ENCODE results near the gene CXCL3.

DNA sequence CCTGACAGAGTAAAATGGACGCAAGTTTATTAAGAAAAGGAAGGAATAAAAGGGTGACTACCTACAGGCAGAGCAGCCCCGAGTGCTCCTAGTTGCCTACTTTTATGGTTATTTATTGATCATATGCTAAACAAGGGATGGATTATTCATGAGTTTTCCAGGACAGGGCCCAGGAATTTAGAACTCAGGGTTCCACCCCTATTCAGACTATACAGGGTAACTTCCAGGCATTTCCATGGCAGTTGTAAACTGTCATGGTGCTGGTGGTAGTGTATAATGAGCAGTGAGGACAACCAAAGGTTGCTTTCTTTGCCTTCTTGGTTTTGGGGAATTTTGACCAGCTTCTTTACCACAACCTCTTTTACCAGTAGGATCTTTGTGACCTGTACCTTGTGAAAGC is 27.7 kb upstream of the CXCL3 start:
- TF ChIP-seq, protein P1, sequence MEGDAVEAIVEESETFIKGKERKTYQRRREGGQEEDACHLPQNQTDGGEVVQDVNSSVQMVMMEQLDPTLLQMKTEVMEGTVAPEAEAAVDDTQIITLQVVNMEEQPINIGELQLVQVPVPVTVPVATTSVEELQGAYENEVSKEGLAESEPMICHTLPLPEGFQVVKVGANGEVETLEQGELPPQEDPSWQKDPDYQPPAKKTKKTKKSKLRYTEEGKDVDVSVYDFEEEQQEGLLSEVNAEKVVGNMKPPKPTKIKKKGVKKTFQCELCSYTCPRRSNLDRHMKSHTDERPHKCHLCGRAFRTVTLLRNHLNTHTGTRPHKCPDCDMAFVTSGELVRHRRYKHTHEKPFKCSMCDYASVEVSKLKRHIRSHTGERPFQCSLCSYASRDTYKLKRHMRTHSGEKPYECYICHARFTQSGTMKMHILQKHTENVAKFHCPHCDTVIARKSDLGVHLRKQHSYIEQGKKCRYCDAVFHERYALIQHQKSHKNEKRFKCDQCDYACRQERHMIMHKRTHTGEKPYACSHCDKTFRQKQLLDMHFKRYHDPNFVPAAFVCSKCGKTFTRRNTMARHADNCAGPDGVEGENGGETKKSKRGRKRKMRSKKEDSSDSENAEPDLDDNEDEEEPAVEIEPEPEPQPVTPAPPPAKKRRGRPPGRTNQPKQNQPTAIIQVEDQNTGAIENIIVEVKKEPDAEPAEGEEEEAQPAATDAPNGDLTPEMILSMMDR (conservative IDR thresholded peaks at IDR 0.05 in 1 of 2, IDR thresholded peaks at IDR 0.05 in 1 of 2; ENCODE audit: extremely low read depth in 1 of 2, insufficient read depth in 1 of 2, low read depth in 1 of 2, low read length in 2 of 2), result no peak
- TF ChIP-seq EZH2 (IDR thresholded peaks at IDR 0.05; ENCODE audit: borderline replicate concordance, low read length), result no peak
